Small intestine (tissue), 7 donors: Measurements from ENCODE around the gene AOAH. TPM values are rescaled to one million over a fixed set of nuclear protein-coding genes. Genes with fewer than 3 reads are reported as not detected.
A peak's percentile ranks its signal among the peaks of the same experiment; 100 is the strongest.

Experiments
- DNase-seq, 2 donors: peaks; one replicate each; pipeline versions ENCODE4 v3.0.0 to v3.0.0-alpha.2; 2013
- FAIRE-seq: peaks from 2 replicates; lab custom pipeline; 2012; peaks lifted over from hg19 to GRCh38; lab: Jason Lieb, UNC
- H3K27ac ChIP-seq, 3 donors: one replicate each; pipeline ENCODE4 v1.5.1; 2013; ENCODE audit warnings: low read length in 2 of 3, mild to moderate bottlenecking in 2 of 3, control low read depth in 1 of 3, inconsistent platforms in 1 of 3, low read depth in 1 of 3, moderate library complexity in 1 of 3
- H3K27me3 ChIP-seq, 3 donors: one replicate each; pipeline ENCODE4 v1.6.1; 2013; ENCODE audit warnings: low read length in 3 of 3, inconsistent platforms in 1 of 3; ENCODE audit not compliant: control insufficient read depth in 3 of 3, insufficient read depth in 3 of 3
- H3K36me3 ChIP-seq, 3 donors: one replicate each; pipeline ENCODE4 v1.6.1; 2013; ENCODE audit warnings: low read length in 3 of 3, inconsistent platforms in 1 of 3, low read depth in 1 of 3, mild to moderate bottlenecking in 1 of 3, moderate library complexity in 1 of 3; ENCODE audit not compliant: control insufficient read depth in 3 of 3, insufficient read depth in 2 of 3
- H3K4me1 ChIP-seq, 3 donors: one replicate each; pipeline ENCODE4 v1.6.1; 2013; ENCODE audit warnings: low read length in 2 of 3, inconsistent platforms in 1 of 3, low read depth in 1 of 3, mild to moderate bottlenecking in 1 of 3, moderate library complexity in 1 of 3; ENCODE audit not compliant: control insufficient read depth in 3 of 3, insufficient read depth in 2 of 3
- H3K4me3 ChIP-seq, 3 donors: one replicate each; pipeline ENCODE4 v1.5.1; 2013; ENCODE audit warnings: low read length in 3 of 3, control low read depth in 1 of 3, inconsistent platforms in 1 of 3, low read depth in 1 of 3, mild to moderate bottlenecking in 1 of 3, moderate library complexity in 1 of 3
- H3K9me3 ChIP-seq, 2 donors: one replicate each; pipeline ENCODE4 v1.6.1; 2013; ENCODE audit warnings: low read depth in 1 of 2, low read length in 1 of 2; ENCODE audit not compliant: control insufficient read depth in 2 of 2, insufficient read depth in 1 of 2
- WGBS, 3 donors: extraction: QIAGEN DNeasy Blood & Tissue Kit; methylation state at CpG; one replicate each; pipeline ENCODE4 v1.1.7; 2013; 5-methylcytosine and 5-hydroxymethylcytosine counted together
- polyA plus RNA-seq, 4 donors: library from polyadenylated mRNA; stranded (reverse) in 3 of 4; unstranded in 1 of 4; fragments of 200-250 nt in 3 of 4; fragments of 120-200 nt in 1 of 4; gene quantifications; one replicate each; pipeline versions ENCODE4 v1.2.1 to v1.2.3, GENCODE V29; 2013
- donor health status: healthy with polysubstance abuse.
- donor health status: control.
- donor health status: control.
- donor health status: Bipolar disorder and iron deficiency.
- donor health status: healthy.

The AOAH gene
- polyA plus RNA-seq, 4 donors, result 2.9 to 20.4 (median 8.4) TPM

DNA sequence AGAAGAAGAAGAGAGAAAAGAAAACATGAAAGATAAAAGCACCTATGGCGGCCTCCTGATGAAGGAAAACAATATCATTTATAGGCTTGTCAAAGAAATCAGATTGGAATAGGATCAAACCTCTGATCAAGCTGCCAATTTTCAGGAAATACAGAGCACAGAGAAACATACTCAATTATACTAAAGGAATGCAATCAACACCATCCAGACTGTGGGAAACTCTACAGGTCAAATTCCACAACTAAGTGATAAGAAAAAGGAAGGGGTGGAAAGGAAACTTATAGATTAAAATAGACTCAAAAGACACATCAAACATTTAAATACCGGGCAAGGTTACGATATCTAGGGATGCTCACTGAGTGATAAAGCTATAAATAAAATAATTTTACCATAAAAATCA is 39.3 kb downstream of the AOAH start:
- H3K36me3 ChIP-seq, result no peaks in the 10 kb centered on the region
- peak overlapping the region in 1 of 3 donors; percentile 83 for H3K27ac ChIP-seq
- DNase-seq (peak; percentile 74 to 79), FAIRE-seq (peak; percentile 76)
- no peak overlapping the region for H3K4me3 ChIP-seq
- 7 to 60% (median 34%) methylated on average over 3 of the region's 3 CpGs for WGBS, 3 donors
- no peaks in the 10 kb centered on the region for H3K27me3 ChIP-seq
- peaks cover 0 to 31% (median 2%) of the 10 kb centered on the region in 3 donors for H3K4me1 ChIP-seq
- H3K9me3 ChIP-seq, result no peaks in the 10 kb centered on the region

DNA sequence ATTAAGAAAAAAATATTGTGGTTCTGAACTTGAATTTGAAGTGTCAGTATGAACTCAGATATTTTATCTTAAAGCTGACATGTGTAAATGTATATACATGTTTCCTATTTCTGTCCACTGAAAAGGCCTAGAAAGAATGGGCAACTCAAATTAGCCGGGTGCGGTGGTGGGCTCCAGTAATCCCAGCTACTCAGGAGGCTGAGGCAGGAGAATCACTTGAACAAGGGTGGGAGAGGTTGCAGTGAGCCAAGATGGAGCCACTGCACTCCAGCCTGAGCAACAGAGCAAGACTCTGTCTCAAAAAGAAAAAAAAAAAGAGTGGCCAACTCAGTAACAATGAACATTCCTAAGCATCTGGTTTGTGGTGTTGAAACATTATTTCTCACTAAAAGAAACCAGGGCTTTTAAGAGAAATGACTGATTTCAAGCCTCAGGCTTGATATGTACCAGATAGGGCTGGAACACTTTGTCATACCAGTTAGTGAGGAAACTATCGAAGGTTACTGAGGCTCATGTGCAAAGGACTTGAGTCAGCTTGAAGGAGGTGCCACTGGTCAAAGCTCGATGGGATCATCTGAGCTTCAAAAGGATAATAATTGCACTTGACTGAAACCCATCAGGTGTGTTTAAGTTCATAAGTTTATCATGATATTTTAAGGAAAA is 40.5 kb downstream of the AOAH start:
- FAIRE-seq, result no peak
- WGBS, 3 donors, result 57 to 82% (median 68%) methylated on average over 4 of the region's 4 CpGs
- no peaks in the 10 kb centered on the region for H3K27me3 ChIP-seq

DNA sequence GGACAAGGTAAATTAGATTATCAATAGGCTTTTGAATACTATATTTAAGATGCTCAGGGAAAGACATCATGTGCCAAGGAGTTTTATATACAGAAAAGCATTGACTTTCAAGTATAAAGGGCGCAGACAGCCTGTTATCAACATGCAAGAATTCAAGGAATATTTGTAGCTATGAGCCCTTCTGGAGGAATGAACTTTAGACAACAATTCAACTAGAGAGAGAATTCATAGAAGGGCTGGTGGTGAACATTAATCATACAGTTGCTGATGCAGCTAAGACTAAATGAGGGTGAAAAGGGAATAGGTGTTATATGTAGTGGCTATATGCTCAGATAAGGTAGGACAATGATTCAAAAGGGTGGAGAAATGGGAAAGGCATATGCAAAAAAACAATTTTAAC is 41.2 kb downstream of the AOAH start:
- 25 to 69% (median 38%) methylated on average over 1 of the region's 1 CpG for WGBS, 3 donors
- Histone ChIP-seq H3K4me3 (no peak overlapping the region), H3K36me3 (no peaks in the 10 kb centered on the region), H3K27ac (peak overlapping the region in 1 of 3 donors; percentile 83), H3K27me3 (no peaks in the 10 kb centered on the region), H3K4me1 (peaks cover 0 to 31% (median 2%) of the 10 kb centered on the region in 3 donors), H3K9me3 (no peaks in the 10 kb centered on the region)
- FAIRE-seq, result no peak
- DNase-seq, result peak; percentile 50 to 71

More for the DNA sequence above, 40.5 kb downstream of the AOAH start:
- DNase-seq, result peak; percentile 59 to 78
- H3K9me3 ChIP-seq, result no peaks in the 10 kb centered on the region
- H3K27ac ChIP-seq, result peak overlapping the region in 1 of 3 donors; percentile 83
- H3K4me1 ChIP-seq, result peaks cover 0 to 31% (median 2%) of the 10 kb centered on the region in 3 donors
- H3K36me3 ChIP-seq, result no peaks in the 10 kb centered on the region
- H3K4me3 ChIP-seq, result no peak overlapping the region

DNA sequence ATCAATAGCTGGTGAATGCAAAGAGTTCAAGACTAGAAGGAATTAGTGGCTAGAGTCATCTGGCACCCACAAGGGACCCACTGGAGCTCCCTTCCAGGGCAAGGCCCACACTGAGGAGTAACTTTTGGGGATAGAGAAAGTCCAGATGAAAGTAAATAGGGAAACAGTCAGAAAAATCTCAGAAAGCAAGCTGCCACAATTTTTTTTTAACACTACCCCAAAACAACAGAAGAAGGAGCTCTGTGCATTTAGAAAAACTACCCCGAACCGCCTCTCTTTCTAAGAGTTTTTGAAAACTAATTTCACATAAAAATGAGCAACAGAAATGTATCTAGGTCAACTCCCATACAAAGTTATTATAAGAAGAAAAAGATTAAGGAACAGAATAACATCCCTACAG is 42.2 kb downstream of the AOAH start:
- Histone ChIP-seq H3K27me3 (no peaks in the 10 kb centered on the region), H3K27ac (peak overlapping the region in 1 of 3 donors; percentile 83), H3K4me1 (peaks cover 0 to 31% (median 2%) of the 10 kb centered on the region in 3 donors), H3K4me3 (no peak overlapping the region), H3K9me3 (no peaks in the 10 kb centered on the region), H3K36me3 (no peaks in the 10 kb centered on the region)
- DNase-seq, result no peak
- no peak for FAIRE-seq
- 84 to 98% (median 87%) methylated on average over 2 of the region's 2 CpGs for WGBS, 3 donors

DNA sequence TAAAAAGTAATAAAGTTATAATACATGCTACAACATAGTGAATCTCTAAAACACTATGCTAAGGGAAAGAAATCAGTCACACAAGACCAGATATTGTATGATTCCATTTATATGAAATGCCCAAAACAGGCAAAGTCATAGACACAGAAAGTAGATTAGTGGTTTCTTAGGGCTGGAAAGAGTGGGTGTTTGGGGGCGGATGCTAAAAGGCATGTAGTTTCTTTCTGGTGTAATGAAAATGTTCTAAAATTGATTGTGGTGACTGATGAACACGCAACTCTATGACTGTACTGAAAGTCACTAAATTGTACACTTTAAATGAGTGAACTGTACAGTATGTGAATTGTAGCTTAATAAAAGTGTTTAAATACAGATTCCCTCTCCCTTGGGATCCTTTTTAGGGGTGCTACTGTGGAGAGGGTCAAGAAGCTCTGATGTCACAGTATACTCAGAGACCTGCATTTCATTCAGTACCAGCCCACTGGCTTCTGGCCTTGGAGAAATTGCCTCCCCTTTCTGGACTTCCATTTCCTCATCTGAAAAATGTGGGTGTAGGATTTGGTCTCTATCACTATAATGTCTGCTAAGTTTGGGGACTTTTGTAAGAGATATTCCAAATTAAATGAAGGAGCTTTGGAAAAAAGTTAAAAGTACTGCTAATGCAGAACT is 46.4 kb downstream of the AOAH start:
- Histone ChIP-seq H3K9me3 (no peaks in the 10 kb centered on the region), H3K27ac (peak overlapping the region in 1 of 3 donors; percentile 58), H3K36me3 (no peaks in the 10 kb centered on the region), H3K4me1 (peaks cover 0 to 6% (median 0%) of the 10 kb centered on the region in 3 donors), H3K27me3 (no peaks in the 10 kb centered on the region), H3K4me3 (no peak overlapping the region)
- DNase-seq (peak in 1 of 2 donors; percentile 15), FAIRE-seq (no peak)
- 70 to 82% (median 71%) methylated on average over 2 of the region's 2 CpGs for WGBS, 3 donors

DNA sequence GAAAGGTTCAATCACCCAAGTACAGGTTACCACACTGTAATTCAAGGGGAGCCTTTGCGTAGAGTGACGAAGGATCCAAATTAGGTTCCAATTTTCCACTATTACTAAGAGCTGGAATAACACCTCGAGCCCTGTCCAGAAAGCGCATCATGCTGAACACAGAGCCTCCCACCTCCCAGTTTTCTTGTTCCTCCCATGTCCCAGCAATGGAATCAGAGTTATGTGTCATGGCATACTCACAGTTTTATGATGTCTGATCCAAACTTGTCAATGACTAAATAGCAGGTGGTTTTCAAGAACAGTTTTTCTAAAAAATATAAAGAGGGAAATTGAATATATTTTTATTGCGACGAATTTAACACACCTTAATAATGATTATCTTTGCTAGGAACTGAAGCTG is 50.6 kb downstream of the AOAH start:
- Histone ChIP-seq H3K4me1 (no peaks in the 10 kb centered on the region), H3K4me3 (no peak overlapping the region), H3K27ac (no peak overlapping the region), H3K36me3 (no peaks in the 10 kb centered on the region), H3K27me3 (no peaks in the 10 kb centered on the region), H3K9me3 (no peaks in the 10 kb centered on the region)
- 95 to 98% (median 96%) methylated on average over 6 of the region's 6 CpGs for WGBS, 3 donors
- FAIRE-seq, result no peak
- no peak for DNase-seq

DNA sequence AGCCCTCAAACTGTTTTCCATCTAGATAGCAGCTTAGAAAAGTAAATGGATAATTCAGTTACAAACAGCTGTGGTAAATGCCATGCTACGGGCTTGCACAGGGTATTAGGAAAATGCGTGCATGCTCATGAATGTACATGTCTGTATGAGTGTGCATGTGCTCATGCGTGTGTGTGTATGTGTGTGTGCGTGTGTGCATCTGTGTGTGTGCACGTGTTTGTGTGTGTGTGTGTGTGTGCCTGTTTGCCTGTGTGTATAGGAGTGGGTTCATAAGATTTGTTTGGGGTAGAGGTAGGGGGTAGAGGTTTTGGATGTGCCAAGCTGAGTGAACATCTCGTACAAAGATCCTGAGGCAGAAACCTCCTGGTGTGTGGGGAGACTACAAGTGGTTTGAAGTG is 52.9 kb downstream of the AOAH start:
- Histone ChIP-seq H3K4me1 (no peaks in the 10 kb centered on the region), H3K4me3 (no peak overlapping the region), H3K36me3 (no peaks in the 10 kb centered on the region), H3K9me3 (no peaks in the 10 kb centered on the region), H3K27me3 (no peaks in the 10 kb centered on the region), H3K27ac (no peak overlapping the region)
- FAIRE-seq (no peak), DNase-seq (no peak)
- 81 to 88% (median 85%) methylated on average over 6 of the region's 6 CpGs for WGBS, 3 donors

DNA sequence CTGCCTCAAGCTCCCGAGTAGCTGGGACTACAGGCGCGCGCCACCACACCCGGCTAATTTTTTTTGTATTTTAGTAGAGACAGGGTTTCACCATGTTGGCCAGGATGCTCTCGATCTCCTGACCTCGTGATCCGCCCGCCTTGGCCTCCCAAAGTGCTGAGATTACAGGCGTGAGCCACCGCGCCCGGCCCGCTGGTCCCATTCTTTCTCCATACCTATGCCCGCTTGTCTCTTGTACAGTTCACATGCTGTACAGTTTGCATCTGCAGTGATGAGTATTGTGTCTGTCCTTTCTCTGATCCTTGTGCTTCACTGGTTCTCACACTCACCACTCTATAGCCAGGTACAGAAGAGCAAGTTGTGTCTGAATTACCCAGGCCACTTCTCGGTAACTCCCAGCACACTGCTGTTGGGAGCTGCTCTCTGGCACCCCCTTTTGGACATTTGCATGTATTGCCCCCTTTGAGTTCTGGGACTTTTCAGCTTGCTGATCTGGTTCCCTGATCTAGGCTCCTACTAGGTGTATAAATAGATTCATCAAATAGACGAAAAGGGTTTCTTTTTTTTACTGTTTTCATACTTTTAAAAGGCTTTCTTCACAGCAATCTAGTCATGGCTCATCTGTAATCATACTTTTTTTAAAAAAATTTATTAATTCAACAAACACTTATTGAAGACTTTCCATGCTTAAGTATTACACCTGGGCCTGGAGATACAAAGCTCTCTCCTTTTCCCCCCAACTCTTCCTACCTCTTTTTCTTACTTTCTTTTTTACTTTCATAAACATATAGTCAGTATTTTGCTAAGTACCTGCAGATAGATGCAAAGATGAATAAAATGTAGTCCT is 53.5 kb downstream of the AOAH start:
- no peaks in the 10 kb centered on the region for H3K36me3 ChIP-seq
- no peaks in the 10 kb centered on the region for H3K27me3 ChIP-seq
- no peaks in the 10 kb centered on the region for H3K9me3 ChIP-seq
- H3K27ac ChIP-seq, result no peak overlapping the region
- no peak for FAIRE-seq
- no peaks in the 10 kb centered on the region for H3K4me1 ChIP-seq
- no peak overlapping the region for H3K4me3 ChIP-seq
- WGBS, 3 donors, result 81 to 83% (median 83%) methylated on average over 17 of the region's 17 CpGs
- DNase-seq, result peak; percentile 82 to 84
